GM21360 (cell line): ENCODE data around the gene STK36.

Source experiments
- ATAC-seq: cut with Tn5 transposase; IDR thresholded peaks from one replicate; pipeline ENCODE4 v1.9.1; 2021; ENCODE audit warnings: mild to moderate bottlenecking, moderate library complexity; ENCODE audit not compliant: unreplicated experiment

The STK36 gene

GRCh38 chr2:218744615-218745014 is 72.7 kb downstream of the STK36 start:
- ATAC-seq, result no peak

GRCh38 chr2:218745160-218745558 is 73.3 kb downstream of the STK36 start:
- no peak for ATAC-seq

GRCh38 chr2:218745559-218746469 is 73.9 kb downstream of the STK36 start:
- ATAC-seq, result no peak

- no peak for ATAC-seq
These were observed 74.5 kb downstream of the STK36 start for GRCh38 chr2:218746470-218746795.

GRCh38 chr2:218746960-218747359 is 75.1 kb downstream of the STK36 start:
- no peak for ATAC-seq

GRCh38 chr2:218748741-218749441 is 77.0 kb downstream of the STK36 start:
- ATAC-seq, result no peak
